Neutrophil (primary cell): ENCODE data around the gene PAM.

Experiments
- H3K27ac ChIP-seq: fragments of 200-600 bp; sonication (generic); 2 replicates; pipeline ENCODE4 v1.5.1; 2016; ENCODE audit warnings: mild to moderate bottlenecking, moderate library complexity
- H3K27me3 ChIP-seq: fragments of 200-600 bp; sonication (generic); 2 replicates; pipeline ENCODE4 v1.6.0; 2016; ENCODE audit warnings: mild to moderate bottlenecking
- H3K36me3 ChIP-seq: fragments of 200-600 bp; sonication (generic); 2 replicates; pipeline ENCODE4 v1.5.1; 2017
- H3K4me1 ChIP-seq, 2 experiments: fragments of 200-600 bp in 1 of 2; sonication (generic) in 1 of 2; 1 replicate in 1 of 2; 2 replicates in 1 of 2; pipeline versions ENCODE4 v1.5.1 to v1.6.1; 2013 to 2016; ENCODE audit warnings: low read depth in 1 of 2, low read length in 1 of 2, mild to moderate bottlenecking in 1 of 2, moderate library complexity in 1 of 2; ENCODE audit not compliant: control insufficient read depth in 1 of 2, insufficient read depth in 1 of 2
- H3K4me3 ChIP-seq, 2 experiments: fragments of 200-600 bp in 1 of 2; sonication (generic) in 1 of 2; 1 replicate in 1 of 2; 2 replicates in 1 of 2; pipeline ENCODE4 v1.5.1; 2013 to 2016; ENCODE audit warnings: low read depth in 1 of 2, low read length in 1 of 2, mild to moderate bottlenecking in 1 of 2, moderate library complexity in 1 of 2
- H3K9me3 ChIP-seq: fragments of 200-600 bp; sonication (generic); 2 replicates; pipeline ENCODE4 v1.5.1; 2016
- CTCF ChIP-seq: fragments of 200-600 bp; sonication (generic); IDR thresholded peaks from 2 replicates; pipeline ENCODE4 v1.5.1; 2016; ENCODE audit warnings: antibody characterized with exemption

The PAM gene

GRCh38 chr5:102790748-102791147 lies 35.6 kb downstream of the PAM start:
- Histone ChIP-seq H3K9me3 (no peaks in the 10 kb centered on the region), H3K4me3 (no peak overlapping the region), H3K36me3 (no peaks in the 10 kb centered on the region), H3K4me1 (peaks cover 0 to 4% of the 10 kb centered on the region in 2 experiments), H3K27ac (no peak overlapping the region), H3K27me3 (no peaks in the 10 kb centered on the region)
- no peak for TF ChIP-seq CTCF

DNA sequence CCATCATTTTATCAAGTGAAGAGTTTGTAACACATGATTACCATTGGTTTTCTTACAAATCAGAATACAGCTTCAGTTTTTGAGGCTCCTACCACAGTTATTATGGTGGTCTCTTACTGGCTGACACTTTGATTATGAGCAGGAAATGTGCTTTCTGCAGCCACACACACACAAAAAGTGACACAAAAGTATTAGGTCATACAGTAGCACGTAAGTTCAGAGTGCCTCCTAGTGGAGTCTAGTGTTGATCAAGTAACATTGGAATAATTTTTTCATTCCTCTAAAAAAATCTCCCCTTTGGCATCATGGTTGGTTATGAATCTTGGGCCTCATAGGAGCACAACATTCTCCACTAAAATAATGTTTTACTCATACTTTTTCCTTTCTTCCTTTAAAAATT lies 37.6 kb downstream of the PAM start:
- Histone ChIP-seq H3K4me1 (no peaks in the 10 kb centered on the region), H3K9me3 (no peaks in the 10 kb centered on the region), H3K36me3 (no peaks in the 10 kb centered on the region), H3K27ac (no peak overlapping the region), H3K27me3 (no peaks in the 10 kb centered on the region), H3K4me3 (no peak overlapping the region)
- no peak for TF ChIP-seq CTCF

- Histone ChIP-seq H3K27ac (no peak overlapping the region), H3K9me3 (no peaks in the 10 kb centered on the region), H3K4me1 (no peaks in the 10 kb centered on the region), H3K27me3 (no peaks in the 10 kb centered on the region), H3K4me3 (no peak overlapping the region), H3K36me3 (no peaks in the 10 kb centered on the region)
- no peak for TF ChIP-seq CTCF
These were observed 38.9 kb downstream of the PAM start for GRCh38 chr5:102794047-102794446.

- no peak for TF ChIP-seq CTCF
- Histone ChIP-seq H3K4me3 (no peak overlapping the region), H3K36me3 (no peaks in the 10 kb centered on the region), H3K27ac (no peak overlapping the region), H3K9me3 (no peaks in the 10 kb centered on the region), H3K4me1 (no peaks in the 10 kb centered on the region), H3K27me3 (no peaks in the 10 kb centered on the region)
These were observed 39.7 kb downstream of the PAM start for GRCh38 chr5:102794677-102795331.

GRCh38 chr5:102795526-102795925 lies 40.4 kb downstream of the PAM start:
- Histone ChIP-seq H3K36me3 (no peaks in the 10 kb centered on the region), H3K9me3 (no peaks in the 10 kb centered on the region), H3K4me1 (no peaks in the 10 kb centered on the region), H3K27me3 (no peaks in the 10 kb centered on the region), H3K4me3 (no peak overlapping the region), H3K27ac (no peak overlapping the region)
- no peak for TF ChIP-seq CTCF
